ENCODE results near the gene DNTTIP2.

- TF ChIP-seq MXI1 (conservative IDR thresholded peaks at IDR 0.05; ENCODE audit: poor library complexity, severe bottlenecking) (peak; percentile 85), EP300 (conservative IDR thresholded peaks at IDR 0.05; ENCODE audit: poor library complexity, severe bottlenecking) (peak; percentile 57), CTCF (IDR thresholded peaks at IDR 0.05; ENCODE audit: poor library complexity, severe bottlenecking) (peak; percentile 100), POLR2AphosphoS5 (IDR thresholded peaks at IDR 0.05) (peak; percentile 66), SMC3 (conservative IDR thresholded peaks at IDR 0.05; ENCODE audit: poor library complexity) (peak; percentile 86), RAD21 (conservative IDR thresholded peaks at IDR 0.05) (peak; percentile 72), TAF1 (IDR thresholded peaks at IDR 0.05; ENCODE audit: low read depth) (no peak)
Measured at GRCh38 chr1:93909146-93910050, 30.4 kb upstream of the DNTTIP2 start, which contains the start of gene GCLM.

Measured in neural cell (in vitro differentiated cells).